GM12891 (cell line): Measurements from ENCODE around the gene DNAJB8.

Experiments used
- POLR2A ChIP-seq: IDR thresholded peaks from 2 replicates; pipeline ENCODE4 v1.6.1; 2011; ENCODE audit warnings: low read depth, low read length, control low read depth
- POLR2AphosphoS5 ChIP-seq: IDR thresholded peaks from 2 replicates; pipeline ENCODE4 v1.6.1; 2011; ENCODE audit warnings: low read depth, low read length, control low read depth

- TF ChIP-seq POLR2A (no peak), POLR2AphosphoS5 (no peak)
Measured at GRCh38 chr3:128419311-128419710, 47.4 kb downstream of the DNAJB8 start.
